Measurements from ENCODE around the gene PWWP2B.
"Not testable (repeated sequence)": the region's sequence is repeated elsewhere in the genome, so short reads cannot be mapped to it uniquely, and the experiment has no call there.

The PWWP2B gene

DNA sequence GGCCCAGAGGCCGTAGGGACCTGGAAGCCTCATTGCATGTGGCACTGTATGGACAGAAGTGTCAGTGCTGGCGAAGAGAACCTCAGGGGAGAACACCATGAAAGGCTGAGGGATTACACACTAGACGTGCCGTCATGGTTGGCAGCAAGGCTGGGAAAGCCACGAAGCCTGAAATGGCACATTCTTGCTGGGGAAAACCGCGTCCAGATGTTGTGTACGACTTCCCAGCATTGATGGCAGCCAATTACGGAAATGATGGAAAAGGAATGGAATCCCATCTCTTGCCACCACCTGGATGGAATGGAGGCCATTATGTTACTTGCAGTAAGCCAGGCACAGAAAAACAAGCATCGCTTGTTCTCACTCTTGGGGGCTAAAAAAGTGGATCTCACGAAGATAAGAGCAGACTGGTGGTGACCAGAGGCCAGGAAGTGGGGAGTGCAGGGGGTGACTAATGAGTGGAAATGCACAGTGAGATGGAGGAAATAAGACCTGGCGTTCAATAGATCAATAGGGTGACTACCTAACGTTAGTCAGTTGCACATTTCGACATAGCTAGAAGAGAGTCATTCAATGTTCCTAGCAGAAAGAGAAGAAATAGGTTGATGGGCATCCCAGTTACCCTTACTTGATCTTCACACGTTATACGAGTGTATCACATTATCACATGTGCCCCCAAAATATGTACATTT, 14.6 kb upstream of the PWWP2B start:
- no peak for DNase-seq

DNA sequence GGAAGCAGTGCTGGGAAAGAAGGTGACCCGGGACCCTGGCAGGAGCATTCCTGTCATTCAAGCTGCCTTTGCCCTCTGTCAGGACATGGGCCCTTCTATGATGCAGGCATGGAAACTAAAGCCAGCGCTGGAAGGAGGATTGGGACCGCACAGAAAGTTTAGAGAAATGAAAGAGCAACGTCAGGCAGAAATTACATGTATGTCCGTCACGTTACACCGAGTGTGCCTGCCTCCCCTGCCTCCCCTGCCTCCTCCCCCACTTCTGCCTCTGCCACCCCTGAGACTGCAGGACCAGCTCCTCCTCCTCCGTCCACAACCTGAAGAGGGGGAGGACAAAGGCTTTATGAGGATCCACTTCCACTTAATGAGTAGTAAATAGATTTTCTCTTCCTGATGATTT, 13.9 kb upstream of the PWWP2B start:
- no peak for DNase-seq

DNA sequence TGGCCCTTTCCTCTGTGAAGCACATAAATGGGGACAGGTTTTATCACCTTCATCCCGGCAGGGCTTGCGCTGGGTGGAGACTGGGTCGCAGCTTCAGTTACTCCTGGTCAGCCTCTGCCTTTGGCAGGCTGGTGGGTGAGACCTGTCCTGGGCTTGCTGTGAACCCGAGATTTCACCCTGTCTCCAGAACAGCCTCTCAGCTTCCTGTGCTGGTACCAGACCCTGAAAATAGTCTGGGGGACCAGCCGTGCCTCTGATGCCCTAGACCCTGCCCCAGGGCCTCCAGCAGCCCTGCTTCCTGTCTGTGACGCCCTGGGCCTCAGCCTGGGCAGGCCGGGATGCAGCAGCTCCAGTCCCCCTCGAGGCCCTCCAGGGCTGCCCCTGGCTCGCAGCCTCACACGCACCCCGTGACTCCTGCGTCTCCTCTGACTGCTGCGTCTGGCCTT, 13.2 kb upstream of the PWWP2B start:
- DNase-seq = no peak

DNA sequence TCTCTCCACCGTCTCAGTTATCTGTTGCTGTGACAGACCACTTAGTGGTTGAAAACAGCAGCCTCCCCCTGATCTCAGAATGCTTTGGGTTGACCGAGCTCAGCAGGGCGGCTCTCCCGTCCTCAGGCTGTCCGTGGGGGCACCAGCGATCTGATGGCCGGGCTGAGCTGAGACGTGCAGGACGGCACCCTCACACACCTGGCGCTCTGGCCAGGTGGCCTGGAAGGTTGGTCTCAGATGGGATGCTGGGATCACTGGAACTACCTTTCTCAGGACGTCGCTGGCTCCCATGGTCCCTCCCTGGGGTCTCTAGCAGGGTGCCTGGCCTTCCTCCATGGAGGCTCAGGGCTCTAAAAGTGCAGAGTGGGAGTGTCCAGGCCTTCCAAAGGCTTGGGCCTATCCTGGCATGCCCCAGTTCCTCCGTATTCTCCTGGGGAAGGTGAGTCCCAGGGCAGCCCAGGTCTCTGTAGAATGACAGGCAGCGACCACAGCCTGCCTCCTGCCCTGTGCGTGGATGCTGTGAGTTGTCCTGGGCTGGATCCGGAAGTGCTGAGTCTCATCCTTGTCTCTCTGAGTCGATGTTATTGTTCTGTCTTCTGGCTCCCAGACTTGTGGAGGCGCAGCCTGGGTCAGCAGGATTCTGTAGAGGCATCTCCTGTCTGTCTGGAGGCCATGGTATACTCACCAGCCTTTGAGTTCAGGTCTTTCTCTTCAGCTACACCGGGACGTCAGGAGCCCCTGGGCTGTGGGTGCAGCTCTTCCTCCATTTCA, 12.2 kb upstream of the PWWP2B start:
- DNase-seq = no peak

DNA sequence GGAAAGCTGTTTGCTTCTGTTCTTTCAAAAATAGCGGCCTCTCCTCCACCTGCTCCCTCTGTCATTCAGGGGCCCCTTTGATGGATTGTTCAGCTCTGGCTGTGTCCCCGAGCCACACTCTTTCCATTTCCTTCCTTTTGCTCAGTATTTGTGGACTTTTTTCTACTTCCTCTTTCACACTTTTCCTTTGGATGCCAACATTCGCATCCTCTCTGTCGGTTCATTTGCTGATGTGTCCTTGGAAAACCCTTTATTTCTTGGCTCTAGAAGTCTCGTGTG, 11.7 kb upstream of the PWWP2B start:
- DNase-seq = no peak

DNA sequence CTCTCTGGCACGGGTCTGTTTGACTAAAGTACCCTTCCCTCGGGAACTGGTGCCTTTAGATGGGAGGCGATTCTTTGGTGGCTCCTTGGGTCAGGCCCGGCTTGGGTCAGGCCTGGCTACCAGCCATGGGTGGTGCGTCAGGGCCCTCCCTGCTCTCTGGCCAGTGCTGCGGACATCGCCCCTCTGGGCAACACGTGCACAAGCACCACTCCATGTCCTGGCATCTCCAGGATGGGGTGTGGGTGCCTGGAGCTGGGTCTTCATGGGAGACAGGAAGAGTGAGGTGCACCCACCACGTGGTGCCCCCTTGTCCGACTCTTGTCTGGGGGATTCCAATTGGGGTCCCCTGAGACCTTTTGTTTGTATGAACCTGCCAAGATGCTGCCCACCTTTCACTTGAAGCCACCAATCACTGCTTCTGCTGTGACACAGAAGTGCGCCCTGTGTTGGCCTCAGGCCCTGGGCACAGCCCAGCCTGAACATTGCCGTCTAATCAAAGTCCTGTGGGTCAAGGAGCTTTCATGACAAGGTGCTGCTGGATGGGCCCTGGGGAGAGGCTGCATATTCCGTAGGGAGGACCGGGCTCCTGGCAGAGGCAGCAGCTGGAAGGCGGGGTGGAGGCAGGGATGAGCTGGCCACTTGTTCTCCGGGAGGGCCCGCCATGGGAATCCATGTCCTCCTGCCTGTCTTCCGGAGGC, 11.1 kb upstream of the PWWP2B start:
- DNase-seq = no peak

GRCh38 chr10:132386419-132386831, 10.6 kb upstream of the PWWP2B start:
- DNase-seq = no peak

- not testable (repeated sequence) for DNase-seq
These were observed 10.1 kb upstream of the PWWP2B start for GRCh38 chr10:132386896-132387295.

- DNase-seq = no peak
These were observed 9.2 kb upstream of the PWWP2B start for GRCh38 chr10:132387764-132388210.

DNA sequence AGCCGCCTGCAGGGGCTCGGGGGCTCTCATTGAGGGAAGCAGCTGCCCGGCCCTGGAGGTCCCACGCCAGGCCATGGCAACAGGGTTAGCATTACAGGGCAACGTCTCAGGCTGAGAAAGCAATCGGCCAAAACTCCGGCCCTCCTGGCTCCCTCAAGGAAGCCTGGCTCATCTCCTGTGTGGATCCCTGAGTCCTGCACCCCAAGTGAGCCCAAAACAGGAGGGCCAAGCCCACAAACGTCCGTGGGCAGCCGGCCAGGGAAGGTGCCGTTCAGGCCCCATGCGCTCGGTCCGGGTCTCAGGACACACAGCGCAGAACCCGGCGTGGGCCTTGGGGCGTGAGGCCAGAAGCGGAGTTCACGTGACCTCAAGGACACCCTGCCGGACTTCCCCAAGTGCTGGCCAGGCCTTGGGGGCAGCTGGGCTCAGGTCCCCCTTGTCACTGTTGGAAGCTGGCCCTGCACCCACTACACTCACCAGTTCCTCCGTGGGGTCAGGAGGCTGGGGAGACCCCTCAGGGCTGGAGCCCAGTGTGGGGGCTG, 8.0 kb upstream of the PWWP2B start:
- no peak for DNase-seq

DNA sequence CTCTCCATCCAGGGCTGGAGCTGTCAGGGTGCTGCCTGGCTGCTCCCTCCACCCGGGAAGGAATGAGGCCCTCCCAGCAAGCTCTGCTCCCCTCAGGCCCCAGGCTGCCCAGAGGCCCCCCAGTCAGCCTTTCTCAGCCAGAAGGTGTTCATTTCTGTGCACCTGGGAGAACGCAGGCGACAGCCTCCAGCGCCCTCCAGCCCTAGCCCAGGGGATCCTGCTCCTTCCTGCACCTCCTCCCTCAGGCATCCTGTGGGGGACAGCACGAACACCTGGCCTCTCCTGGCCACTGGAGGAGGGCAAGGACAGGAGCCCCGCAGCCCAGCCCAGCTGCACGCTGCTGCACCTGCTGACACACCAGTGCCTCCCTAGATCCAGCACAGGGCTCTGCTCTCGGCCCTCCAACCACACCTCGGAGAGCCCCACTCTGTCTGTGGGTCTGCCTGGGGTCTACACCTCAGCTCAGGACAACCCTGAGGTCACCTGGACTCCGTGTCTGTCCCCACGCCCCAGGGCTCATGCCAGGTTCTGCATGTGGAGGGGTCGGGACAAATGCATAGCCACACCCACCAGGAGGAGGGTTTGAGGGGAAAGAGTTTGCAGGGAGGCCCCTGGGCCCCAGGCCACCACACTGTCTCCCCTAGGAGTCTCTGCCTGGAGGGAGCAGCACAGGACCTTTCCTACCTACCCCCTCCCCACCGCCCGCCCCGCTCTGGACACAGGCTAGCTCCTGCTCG, 7.4 kb upstream of the PWWP2B start:
- DNase-seq = no peak

- DNase-seq = no peak
These were observed 6.7 kb upstream of the PWWP2B start for GRCh38 chr10:132390170-132390920.

DNA sequence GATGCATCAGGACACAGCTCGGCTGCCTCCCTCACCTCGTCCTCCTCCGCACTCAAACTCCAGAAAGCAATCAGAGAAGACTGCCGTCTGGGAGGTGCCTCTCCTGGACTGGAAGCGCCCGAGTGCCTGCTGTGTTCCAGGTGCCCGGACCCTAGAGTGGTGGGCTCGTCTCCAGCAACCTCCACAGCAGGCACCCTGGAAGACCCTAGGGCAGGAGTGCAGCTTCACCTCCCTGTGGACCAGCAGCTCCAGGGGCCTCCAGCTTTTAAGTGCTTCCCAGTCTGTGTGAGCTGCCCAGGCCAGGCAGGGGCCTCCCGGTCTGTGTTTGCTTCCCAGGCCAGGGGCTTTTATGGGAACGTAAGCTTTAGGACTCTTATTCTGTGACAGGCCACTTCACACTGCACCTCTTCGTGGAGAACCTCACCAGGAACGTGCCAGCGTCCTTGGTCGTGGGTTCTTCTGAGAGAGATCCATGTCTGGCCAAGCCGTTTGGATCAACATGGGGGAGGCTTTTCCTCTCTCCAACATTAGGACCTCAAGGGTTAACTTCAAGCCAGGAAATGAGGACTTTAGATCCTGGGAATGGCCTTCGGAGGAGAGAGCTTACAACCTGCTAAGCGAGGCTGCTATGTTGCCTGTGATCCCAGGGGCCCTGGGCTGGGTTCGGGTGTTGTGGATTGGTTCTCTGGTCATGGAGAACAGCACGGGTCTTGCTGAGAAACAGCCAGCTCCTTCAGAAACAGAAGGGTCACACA, 5.9 kb upstream of the PWWP2B start:
- DNase-seq = no peak

GRCh38 chr10:132391676-132392020, 5.4 kb upstream of the PWWP2B start:
- no peak for DNase-seq

GRCh38 chr10:132392184-132392800, 4.7 kb upstream of the PWWP2B start:
- DNase-seq = no peak

DNA sequence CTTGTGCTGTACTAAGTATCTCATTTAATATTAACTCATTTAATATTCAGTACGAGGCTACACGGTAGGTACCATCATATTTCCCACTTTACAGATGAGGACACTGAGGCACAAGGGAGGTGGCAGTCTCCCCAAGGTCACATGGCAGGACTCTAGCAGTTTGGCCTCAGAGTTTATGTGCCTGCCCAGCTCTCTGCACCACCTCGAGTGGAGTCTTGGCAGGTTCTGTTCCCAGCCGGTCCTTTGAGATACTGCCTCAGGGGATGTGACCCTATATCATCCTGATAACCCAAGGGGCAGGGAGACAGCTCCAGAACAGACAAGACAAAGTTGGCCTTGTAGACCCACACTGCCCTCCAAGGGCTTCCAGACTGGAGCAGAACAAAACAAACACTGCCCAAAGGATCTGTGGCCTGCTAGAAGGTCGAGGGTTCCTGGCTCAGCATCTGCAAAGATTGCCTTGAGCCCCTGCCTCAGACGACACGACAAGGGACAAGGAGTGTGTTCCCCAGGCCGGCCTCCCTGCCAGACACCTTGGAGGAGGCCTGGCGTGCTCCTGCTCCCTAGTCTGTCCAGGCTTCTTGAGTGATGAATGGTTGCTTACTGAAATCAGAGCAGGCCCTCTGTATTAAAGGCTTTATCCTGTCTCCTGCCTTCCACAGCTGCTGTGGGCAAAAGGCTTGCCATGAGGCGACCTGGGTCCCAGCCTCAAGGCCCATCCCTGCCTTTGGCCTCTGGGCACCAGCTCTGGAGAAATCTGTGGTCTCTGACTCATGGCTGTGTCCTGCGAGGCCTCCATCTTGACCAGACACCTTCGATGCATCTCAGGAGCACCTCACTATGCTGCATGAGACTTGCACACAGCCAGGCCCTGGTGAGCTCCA, 3.9 kb upstream of the PWWP2B start:
- no peak for DNase-seq

- DNase-seq = no peak
These were observed 3.3 kb upstream of the PWWP2B start for GRCh38 chr10:132393695-132394181.

GRCh38 chr10:132394201-132394811, 2.7 kb upstream of the PWWP2B start:
- DNase-seq = no peak

GRCh38 chr10:132394936-132395703, 1.9 kb upstream of the PWWP2B start:
- no peak for DNase-seq

Measured in SIG-M5 (cell line).